GM19395 (cell line): ENCODE results near the gene ASB18.
"Not testable (repeated sequence)": the region's sequence is repeated elsewhere in the genome, so short reads cannot be mapped to it uniquely, and the experiment has no call there.

Experiments used
- ATAC-seq: cut with Tn5 transposase; IDR thresholded peaks from one replicate; pipeline ENCODE4 v1.9.1; 2021; ENCODE audit warnings: mild to moderate bottlenecking, moderate library complexity; ENCODE audit not compliant: unreplicated experiment

ASB18 gene

GRCh38 chr2:236264256-236264655 lies at the start of gene ASB18:
TSS of gene ASB18 (minus strand) at chr2:236264406. CDS start at chr2:236264345, 61 bp downstream.
- ATAC-seq = no peak

GRCh38 chr2:236311286-236311685 lies 47.1 kb upstream of the ASB18 start:
- no peak for ATAC-seq

GRCh38 chr2:236309669-236310029 lies 45.4 kb upstream of the ASB18 start:
- no peak for ATAC-seq

GRCh38 chr2:236308855-236309668 lies 44.9 kb upstream of the ASB18 start:
- no peak for ATAC-seq

- no peak for ATAC-seq
Measured at GRCh38 chr2:236307641-236308040, 43.4 kb upstream of the ASB18 start.

- ATAC-seq = no peak
Measured at GRCh38 chr2:236306825-236307540, 42.8 kb upstream of the ASB18 start.

- ATAC-seq = no peak
Measured at GRCh38 chr2:236305964-236306605, 41.9 kb upstream of the ASB18 start.

- no peak for ATAC-seq
Measured at GRCh38 chr2:236305531-236305930, 41.3 kb upstream of the ASB18 start.

- ATAC-seq = no peak
Measured at GRCh38 chr2:236303935-236304334, 39.7 kb upstream of the ASB18 start.

GRCh38 chr2:236302555-236302954 lies 38.3 kb upstream of the ASB18 start:
- no peak for ATAC-seq

- ATAC-seq = no peak
Measured at GRCh38 chr2:236298924-236299475, 34.8 kb upstream of the ASB18 start.

- ATAC-seq = no peak
Measured at GRCh38 chr2:236295481-236295880, 31.3 kb upstream of the ASB18 start.

GRCh38 chr2:236294647-236295046 lies 30.4 kb upstream of the ASB18 start:
- ATAC-seq = no peak

GRCh38 chr2:236293241-236293810 lies 29.1 kb upstream of the ASB18 start:
- no peak for ATAC-seq

- no peak for ATAC-seq
Measured at GRCh38 chr2:236291911-236292310, 27.7 kb upstream of the ASB18 start.

- no peak for ATAC-seq
Measured at GRCh38 chr2:236291476-236291875, 27.3 kb upstream of the ASB18 start.

GRCh38 chr2:236290742-236291425 lies 26.7 kb upstream of the ASB18 start:
- ATAC-seq = no peak

GRCh38 chr2:236289766-236290462 lies 25.7 kb upstream of the ASB18 start:
- ATAC-seq = no peak

GRCh38 chr2:236288373-236288772 lies 24.2 kb upstream of the ASB18 start:
- not testable (repeated sequence) for ATAC-seq

- no peak for ATAC-seq
Measured at GRCh38 chr2:236287656-236288055, 23.4 kb upstream of the ASB18 start.
